Measurements from ENCODE around the gene PPP1R12C.
"Not testable (repeated sequence)": the region's sequence is repeated elsewhere in the genome, so short reads cannot be mapped to it uniquely, and the experiment has no call there.

Gene PPP1R12C

GRCh38 chr19:55109527-55110291 is 7.7 kb downstream of the PPP1R12C start:
- DNase-seq, result no peak

GRCh38 chr19:55107252-55107651 is 10.2 kb downstream of the PPP1R12C start:
- DNase-seq, result not testable (repeated sequence)

- no peak for DNase-seq
Measured at GRCh38 chr19:55106591-55106990, 10.8 kb downstream of the PPP1R12C start.

GRCh38 chr19:55105237-55105636 is 12.2 kb downstream of the PPP1R12C start:
- no peak for DNase-seq

- no peak for DNase-seq
Measured at GRCh38 chr19:55103190-55103589, 14.2 kb downstream of the PPP1R12C start.

GRCh38 chr19:55101261-55101660 is 16.2 kb downstream of the PPP1R12C start:
- no peak for DNase-seq

- no peak for DNase-seq
Measured at GRCh38 chr19:55099557-55100506, 17.6 kb downstream of the PPP1R12C start.

- DNase-seq, result no peak
Measured at GRCh38 chr19:55098716-55099556, 18.5 kb downstream of the PPP1R12C start.

- DNase-seq, result no peak
Measured at GRCh38 chr19:55097864-55098715, 19.3 kb downstream of the PPP1R12C start.

GRCh38 chr19:55096061-55096701 is 21.3 kb downstream of the PPP1R12C start:
- no peak for DNase-seq

- no peak for DNase-seq
Measured at GRCh38 chr19:55095260-55096060, 22.0 kb downstream of the PPP1R12C start.

GRCh38 chr19:55094456-55095259 is 22.8 kb downstream of the PPP1R12C start:
- no peak for DNase-seq

GRCh38 chr19:55092423-55093318 is 24.8 kb downstream of the PPP1R12C start:
- no peak for DNase-seq

- no peak for DNase-seq
Measured at GRCh38 chr19:55091955-55092354, 25.5 kb downstream of the PPP1R12C start.

- DNase-seq, result no peak
Measured at GRCh38 chr19:55091126-55091910, 26.1 kb downstream of the PPP1R12C start.

- no peak for DNase-seq
Measured at GRCh38 chr19:55090564-55090963, 26.9 kb downstream of the PPP1R12C start.

GRCh38 chr19:55089342-55089944 is 28.0 kb downstream of the PPP1R12C start:
- no peak for DNase-seq

All from kidney glomerular epithelial cell (primary cell).